ENCODE data around the gene GPR108.

DNA sequence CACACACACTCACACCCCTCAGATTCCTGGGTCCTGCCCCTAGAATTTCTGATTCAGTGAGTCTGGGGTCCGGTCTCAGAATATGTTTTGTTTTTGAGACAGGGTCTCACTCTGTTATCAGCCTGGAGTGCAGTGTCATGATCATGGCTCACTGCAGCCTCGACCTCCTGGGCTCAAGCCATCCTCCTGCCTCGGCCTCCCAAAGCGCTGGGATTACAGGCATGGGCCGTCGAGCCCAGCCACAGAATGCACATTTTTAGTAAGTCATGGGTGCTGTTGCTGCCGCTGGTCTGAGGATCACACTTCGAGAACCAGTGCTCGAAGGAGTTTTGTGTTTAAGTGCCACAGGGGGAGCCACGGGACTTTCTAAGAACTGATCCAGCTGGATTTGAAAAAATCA is 45.4 kb downstream of the GPR108 start:
- TF ChIP-seq POLR2A (IDR thresholded peaks at IDR 0.05) = peak; percentile 10
- TF ChIP-seq, protein P1, sequence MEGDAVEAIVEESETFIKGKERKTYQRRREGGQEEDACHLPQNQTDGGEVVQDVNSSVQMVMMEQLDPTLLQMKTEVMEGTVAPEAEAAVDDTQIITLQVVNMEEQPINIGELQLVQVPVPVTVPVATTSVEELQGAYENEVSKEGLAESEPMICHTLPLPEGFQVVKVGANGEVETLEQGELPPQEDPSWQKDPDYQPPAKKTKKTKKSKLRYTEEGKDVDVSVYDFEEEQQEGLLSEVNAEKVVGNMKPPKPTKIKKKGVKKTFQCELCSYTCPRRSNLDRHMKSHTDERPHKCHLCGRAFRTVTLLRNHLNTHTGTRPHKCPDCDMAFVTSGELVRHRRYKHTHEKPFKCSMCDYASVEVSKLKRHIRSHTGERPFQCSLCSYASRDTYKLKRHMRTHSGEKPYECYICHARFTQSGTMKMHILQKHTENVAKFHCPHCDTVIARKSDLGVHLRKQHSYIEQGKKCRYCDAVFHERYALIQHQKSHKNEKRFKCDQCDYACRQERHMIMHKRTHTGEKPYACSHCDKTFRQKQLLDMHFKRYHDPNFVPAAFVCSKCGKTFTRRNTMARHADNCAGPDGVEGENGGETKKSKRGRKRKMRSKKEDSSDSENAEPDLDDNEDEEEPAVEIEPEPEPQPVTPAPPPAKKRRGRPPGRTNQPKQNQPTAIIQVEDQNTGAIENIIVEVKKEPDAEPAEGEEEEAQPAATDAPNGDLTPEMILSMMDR (IDR thresholded peaks at IDR 0.05) = no peak
